GM23338 (cell line): Measurements from ENCODE around the gene SLC30A7. TPM values are rescaled to one million over a fixed set of nuclear protein-coding genes. Genes with fewer than 3 reads are reported as not detected.

Experiments
- ATAC-seq: fragments of 200-7000 bp; cut with Tn5 transposase; 3 replicates; pipeline ENCODE4 v1.9.1; 2020
- DNase-seq: peaks from one replicate; pipeline ENCODE4 v3.0.0-alpha.2; 2015; ENCODE audit warnings: low spot score
- H2AFZ ChIP-seq: fragments of 200-600 bp; sonication (generic); 2 replicates; pipeline ENCODE4 v1.8.0; 2016; ENCODE audit warnings: antibody characterized with exemption, mild to moderate bottlenecking, moderate library complexity
- H3F3A ChIP-seq: fragments of 200-600 bp; sonication (generic); replicated peaks from 2 replicates; pipeline ENCODE4 v1.8.0; 2017; ENCODE audit warnings: antibody characterized with exemption, mixed run types, low read depth
- H3K27ac ChIP-seq: fragments of 200-600 bp; sonication (generic); 2 replicates; pipeline ENCODE4 v1.6.1; 2016; ENCODE audit warnings: low read depth
- H3K27me3 ChIP-seq: fragments of 200-600 bp; sonication (generic); 2 replicates; pipeline ENCODE4 v1.8.0; 2016; ENCODE audit warnings: mild to moderate bottlenecking, mixed run types, moderate library complexity; ENCODE audit not compliant: insufficient read depth
- H3K36me3 ChIP-seq: fragments of 200-600 bp; sonication (generic); 2 replicates; pipeline ENCODE4 v1.8.0; 2016; ENCODE audit warnings: mild to moderate bottlenecking; ENCODE audit not compliant: insufficient read depth
- H3K4me1 ChIP-seq: fragments of 200-600 bp; sonication (generic); 2 replicates; pipeline ENCODE4 v1.8.0; 2016; ENCODE audit warnings: mild to moderate bottlenecking, moderate library complexity; ENCODE audit not compliant: insufficient read depth
- H3K4me2 ChIP-seq: fragments of 200-600 bp; sonication (generic); 2 replicates; pipeline ENCODE4 v1.7.1; 2017; ENCODE audit warnings: mixed run types
- H3K4me3 ChIP-seq: fragments of 200-600 bp; sonication (generic); 2 replicates; pipeline ENCODE4 v1.6.1; 2016; ENCODE audit warnings: mixed run types
- H3K79me2 ChIP-seq: fragments of 200-600 bp; sonication (generic); replicated peaks from 2 replicates; pipeline ENCODE4 v1.8.0; 2017; ENCODE audit warnings: mild to moderate bottlenecking; ENCODE audit not compliant: insufficient read depth
- H3K9me2 ChIP-seq: fragments of 200-600 bp; sonication (generic); 2 replicates; pipeline ENCODE4 v1.8.0; 2017; ENCODE audit not compliant: insufficient read depth
- H4K20me1 ChIP-seq: fragments of 200-600 bp; sonication (generic); replicated peaks from 2 replicates; pipeline ENCODE4 v1.8.0; 2017; ENCODE audit warnings: mild to moderate bottlenecking; ENCODE audit not compliant: insufficient read depth
- H3K27ac Mint-ChIP-seq: 2 replicates; pipeline ENCODE4 v1.8.0; 2020; ENCODE audit warnings: inconsistent platforms, mild to moderate bottlenecking, moderate library complexity, mixed read lengths
- H3K27me3 Mint-ChIP-seq: 3 replicates; pipeline ENCODE4 v1.8.0; 2022; ENCODE audit warnings: low read depth, mild to moderate bottlenecking, moderate library complexity, mixed read lengths, inconsistent platforms; ENCODE audit not compliant: insufficient read depth, poor library complexity
- H3K36me3 Mint-ChIP-seq: 3 replicates; pipeline ENCODE4 v1.8.0; 2021; ENCODE audit warnings: low read depth, mild to moderate bottlenecking, inconsistent platforms, moderate library complexity, mixed read lengths
- H3K4me1 Mint-ChIP-seq: 3 replicates; pipeline ENCODE4 v1.8.0; 2020; ENCODE audit warnings: mild to moderate bottlenecking, inconsistent platforms, mixed read lengths
- H3K4me3 Mint-ChIP-seq: 3 replicates; pipeline ENCODE4 v1.8.0; 2021; ENCODE audit warnings: moderate library complexity, mild to moderate bottlenecking, inconsistent platforms, mixed read lengths
- H3K9me3 Mint-ChIP-seq: 3 replicates; pipeline ENCODE4 v1.8.0; 2020; ENCODE audit warnings: moderate library complexity, mild to moderate bottlenecking, inconsistent platforms, mixed read lengths
- CREB1 ChIP-seq: fragments of 250-450 bp; sonication (Bioruptor Pico); IDR thresholded peaks from 2 replicates; pipeline ENCODE4 v1.5.0; 2020; ENCODE audit warnings: low read depth, mild to moderate bottlenecking, moderate library complexity
- CTCF ChIP-seq, 2 experiments: fragments of 200-600 bp in 1 of 2; sonication (generic) in 1 of 2; conservative IDR thresholded peaks; 2 replicates each; pipeline versions ENCODE4 v1.5.1 to v1.6.1; 2016 to 2017; ENCODE audit warnings: antibody characterized with exemption in 2 of 2, low read depth in 2 of 2, mild to moderate bottlenecking in 2 of 2, moderate library complexity in 1 of 2
- ETS1 ChIP-seq: IDR thresholded peaks from 2 replicates; pipeline ENCODE4 v1.6.1; 2016; ENCODE audit warnings: antibody characterized with exemption
- EZH2 ChIP-seq: fragments of 200-600 bp; sonication (generic); IDR thresholded peaks from one replicate; pipeline ENCODE4 v1.8.0; 2017; ENCODE audit warnings: antibody characterized with exemption, mild to moderate bottlenecking, low read depth; ENCODE audit not compliant: unreplicated experiment
- EZH2phosphoT487 ChIP-seq: fragments of 200-600 bp; sonication (generic); IDR thresholded peaks from one replicate; pipeline ENCODE4 v1.8.1; 2018; ENCODE audit warnings: antibody characterized with exemption; ENCODE audit not compliant: unreplicated experiment
- JUNB ChIP-seq: IDR thresholded peaks from one replicate; pipeline ENCODE4 v1.6.1; 2016; ENCODE audit warnings: antibody characterized with exemption; ENCODE audit not compliant: unreplicated experiment
- NANOG ChIP-seq: IDR thresholded peaks from 2 replicates; pipeline ENCODE4 v1.6.1; 2016; ENCODE audit warnings: antibody characterized with exemption, borderline replicate concordance
- POLR2AphosphoS5 ChIP-seq: IDR thresholded peaks from 2 replicates; pipeline ENCODE4 v1.6.1; 2016; ENCODE audit warnings: antibody characterized with exemption, low read depth
- REST ChIP-seq: IDR thresholded peaks from one replicate; pipeline ENCODE4 v1.6.1; 2018; ENCODE audit warnings: antibody characterized with exemption; ENCODE audit not compliant: unreplicated experiment
- STAT1 ChIP-seq: IDR thresholded peaks from one replicate; pipeline ENCODE4 v1.6.1; 2016; ENCODE audit warnings: antibody characterized with exemption; ENCODE audit not compliant: unreplicated experiment
- ZNF114 ChIP-seq: fragments of 250-450 bp; sonication (Bioruptor Pico); IDR thresholded peaks from 2 replicates; pipeline ENCODE4 v1.5.0; 2020; ENCODE audit warnings: mild to moderate bottlenecking, moderate library complexity
- ZNF331 ChIP-seq: fragments of 250-450 bp; sonication (Bioruptor Pico); IDR thresholded peaks from 2 replicates; pipeline ENCODE4 v1.5.0; 2020; ENCODE audit warnings: low read depth, mild to moderate bottlenecking, moderate library complexity
- ZNF462 ChIP-seq: fragments of 250-450 bp; sonication (Bioruptor Pico); IDR thresholded peaks from 2 replicates; pipeline ENCODE4 v1.5.0; 2020; ENCODE audit warnings: mild to moderate bottlenecking, moderate library complexity
- polyA plus RNA-seq: library from polyadenylated mRNA; unstranded; fragments of >200 nt; fragmentation: Nextera tagmentation; extraction: Ambion mirVana; gene quantifications from 2 replicates; pipeline ENCODE4 v1.2.1, GENCODE V29; 2016
- total RNA-seq: library from RNA; depleted of rRNA; stranded (reverse); fragments of >200 nt; shearing (Covaris generic); gene quantifications from 2 replicates; pipeline ENCODE4 v1.2.3, GENCODE V29; 2014

Gene SLC30A7
- total and polyA plus RNA-seq, 2 experiments from 2014 or later: 9.8 to 25.1 TPM

- peaks cover 10% of the 10 kb centered on the region; the same call in 1 of the 2 replicates for H3K36me3 ChIP-seq
- DNase-seq: peak; percentile 12
- H3K4me3 Mint-ChIP-seq: no peak overlapping the region
- no peak overlapping the region for H3K27ac Mint-ChIP-seq
- no peak overlapping the region for H3K27ac ChIP-seq
- H3K27me3 ChIP-seq: no peaks in the 10 kb centered on the region
- H3K4me3 ChIP-seq: no peak overlapping the region
- H3F3A ChIP-seq: no peaks in the 10 kb centered on the region
- peaks cover 3% of the 10 kb centered on the region; the same call in 1 of the 2 replicates for H3K4me1 ChIP-seq
- H3K27me3 Mint-ChIP-seq: no peaks in the 10 kb centered on the region
- TF ChIP-seq CREB1 (CRISPR knock-in tag) (no peak), STAT1 (no peak), JUNB (no peak), REST (no peak), POLR2AphosphoS5 (no peak), ETS1 (no peak), EZH2phosphoT487 (no peak), CTCF (conservative IDR thresholded peaks at IDR 0.05; ENCODE audit: low read depth in 2 of 2) (no peak), ZNF331 (CRISPR knock-in tag) (no peak), EZH2 (no peak), ZNF114 (no peak), ZNF462 (CRISPR knock-in tag) (no peak), NANOG (no peak)
- no peaks in the 10 kb centered on the region; the same call in 2 of the 3 replicates for H3K4me1 Mint-ChIP-seq
- H3K36me3 Mint-ChIP-seq: peaks cover 5% of the 10 kb centered on the region; the same call in 2 of the 3 replicates
- H3K4me2 ChIP-seq: no peak overlapping the region
- peaks cover 12% of the 10 kb centered on the region for H4K20me1 ChIP-seq
- ATAC-seq: no peak
- peaks cover 25% of the 10 kb centered on the region for H3K79me2 ChIP-seq
- no peak overlapping the region for H2AFZ ChIP-seq
- no peaks in the 10 kb centered on the region for H3K9me3 Mint-ChIP-seq
- no peaks in the 10 kb centered on the region for H3K9me2 ChIP-seq
These were observed 14.2 kb upstream of the SLC30A7 start for GRCh38 chr1:100881687-100882086.
